ENCODE measurements around the gene ASTN1. TPM values are rescaled to one million over a fixed set of nuclear protein-coding genes. Genes with fewer than 3 reads are reported as not detected.

ASTN1 gene
- total RNA-seq, 2 experiments from 2014 or later: not detected

- no peak overlapping the region for H3K27ac Mint-ChIP-seq
- H3K4me3 Mint-ChIP-seq: no peak overlapping the region
- no peaks in the 10 kb centered on the region for H3K36me3 Mint-ChIP-seq
- H3K4me1 Mint-ChIP-seq: peaks cover 4% of the 10 kb centered on the region
- no peak for DNase-seq
- H3K9me3 Mint-ChIP-seq: no peaks in the 10 kb centered on the region
- peaks cover 12% of the 10 kb centered on the region for H3K27me3 Mint-ChIP-seq
Measured at GRCh38 chr1:176893625-176894352, 270.7 kb downstream of the ASTN1 start.

GRCh38 chr1:176888471-176889032 is 276.0 kb downstream of the ASTN1 start:
- DNase-seq: no peak
- Mint-ChIP-seq H3K27ac (no peak overlapping the region), H3K4me1 (no peaks in the 10 kb centered on the region), H3K9me3 (no peaks in the 10 kb centered on the region), H3K36me3 (no peaks in the 10 kb centered on the region), H3K27me3 (peaks cover 10% of the 10 kb centered on the region), H3K4me3 (no peak overlapping the region)

GRCh38 chr1:176885751-176886150 is 278.8 kb downstream of the ASTN1 start:
- Mint-ChIP-seq H3K36me3 (no peaks in the 10 kb centered on the region), H3K9me3 (no peaks in the 10 kb centered on the region), H3K27ac (no peak overlapping the region), H3K4me1 (no peaks in the 10 kb centered on the region), H3K4me3 (no peak overlapping the region), H3K27me3 (peaks cover 14% of the 10 kb centered on the region)
- no peak for DNase-seq

- DNase-seq: no peak
- H3K36me3 Mint-ChIP-seq: no peaks in the 10 kb centered on the region
- no peaks in the 10 kb centered on the region for H3K9me3 Mint-ChIP-seq
- H3K27me3 Mint-ChIP-seq: peaks cover 14% of the 10 kb centered on the region
- no peaks in the 10 kb centered on the region for H3K4me1 Mint-ChIP-seq
- peak overlapping the region; percentile 27 for H3K27ac Mint-ChIP-seq
- no peak overlapping the region for H3K4me3 Mint-ChIP-seq
Measured at GRCh38 chr1:176885341-176885740, 279.2 kb downstream of the ASTN1 start.

- Mint-ChIP-seq H3K36me3 (no peaks in the 10 kb centered on the region), H3K4me3 (no peak overlapping the region), H3K27ac (peak overlapping the region; percentile 27), H3K4me1 (no peaks in the 10 kb centered on the region), H3K27me3 (peaks cover 14% of the 10 kb centered on the region), H3K9me3 (no peaks in the 10 kb centered on the region)
- DNase-seq: no peak
Measured at GRCh38 chr1:176884911-176885310, 279.6 kb downstream of the ASTN1 start.

- Mint-ChIP-seq H3K27ac (no peak overlapping the region), H3K27me3 (peaks cover 14% of the 10 kb centered on the region), H3K36me3 (no peaks in the 10 kb centered on the region), H3K4me1 (no peaks in the 10 kb centered on the region), H3K4me3 (no peak overlapping the region), H3K9me3 (no peaks in the 10 kb centered on the region)
- no peak for DNase-seq
Measured at GRCh38 chr1:176884286-176884685, 280.2 kb downstream of the ASTN1 start.

- Mint-ChIP-seq H3K27me3 (peaks cover 8% of the 10 kb centered on the region), H3K4me1 (no peaks in the 10 kb centered on the region)
Measured at GRCh38 chr1:176880955-176881595, 283.4 kb downstream of the ASTN1 start.

GRCh38 chr1:176879784-176880620 is 284.5 kb downstream of the ASTN1 start:
- Mint-ChIP-seq H3K27ac (no peak overlapping the region), H3K36me3 (no peaks in the 10 kb centered on the region), H3K9me3 (no peaks in the 10 kb centered on the region), H3K4me3 (no peak overlapping the region), H3K4me1 (no peaks in the 10 kb centered on the region), H3K27me3 (peaks cover 3% of the 10 kb centered on the region)
- no peak for DNase-seq

More at GRCh38 chr1:176880955-176881595, 283.4 kb downstream of the ASTN1 start:
- Mint-ChIP-seq H3K4me3 (no peak overlapping the region), H3K27ac (no peak overlapping the region), H3K9me3 (no peaks in the 10 kb centered on the region), H3K36me3 (no peaks in the 10 kb centered on the region)
- DNase-seq: peak; percentile 8

- Mint-ChIP-seq H3K36me3 (no peaks in the 10 kb centered on the region), H3K27ac (no peak overlapping the region), H3K27me3 (peaks cover 3% of the 10 kb centered on the region)
Measured at GRCh38 chr1:176878750-176879536, 285.6 kb downstream of the ASTN1 start.

GRCh38 chr1:176877557-176877956 is 287.0 kb downstream of the ASTN1 start:
- no peak overlapping the region for H3K4me3 Mint-ChIP-seq

More at GRCh38 chr1:176878750-176879536, 285.6 kb downstream of the ASTN1 start:
- DNase-seq: no peak
- Mint-ChIP-seq H3K9me3 (no peaks in the 10 kb centered on the region), H3K4me1 (no peaks in the 10 kb centered on the region), H3K4me3 (no peak overlapping the region)

GRCh38 chr1:176876966-176877515 is 287.5 kb downstream of the ASTN1 start:
- H3K4me3 Mint-ChIP-seq: no peak overlapping the region
- DNase-seq: no peak
- peaks cover 9% of the 10 kb centered on the region for H3K27me3 Mint-ChIP-seq
- no peaks in the 10 kb centered on the region for H3K9me3 Mint-ChIP-seq
- H3K27ac Mint-ChIP-seq: no peak overlapping the region
- H3K36me3 Mint-ChIP-seq: no peaks in the 10 kb centered on the region
- H3K4me1 Mint-ChIP-seq: no peaks in the 10 kb centered on the region

More at GRCh38 chr1:176877557-176877956, 287.0 kb downstream of the ASTN1 start:
- no peaks in the 10 kb centered on the region for H3K36me3 Mint-ChIP-seq
- peaks cover 6% of the 10 kb centered on the region for H3K27me3 Mint-ChIP-seq
- no peak overlapping the region for H3K27ac Mint-ChIP-seq
- no peaks in the 10 kb centered on the region for H3K9me3 Mint-ChIP-seq
- no peaks in the 10 kb centered on the region for H3K4me1 Mint-ChIP-seq
- DNase-seq: no peak

- peaks cover 11% of the 10 kb centered on the region for H3K27me3 Mint-ChIP-seq
- no peak overlapping the region for H3K4me3 Mint-ChIP-seq
- no peaks in the 10 kb centered on the region for H3K4me1 Mint-ChIP-seq
- DNase-seq: no peak
- H3K36me3 Mint-ChIP-seq: no peaks in the 10 kb centered on the region
- H3K27ac Mint-ChIP-seq: no peak overlapping the region
- H3K9me3 Mint-ChIP-seq: peaks cover 2% of the 10 kb centered on the region
Measured at GRCh38 chr1:176869577-176869976, 294.9 kb downstream of the ASTN1 start.

- Mint-ChIP-seq H3K4me1 (no peaks in the 10 kb centered on the region), H3K27ac (no peak overlapping the region), H3K36me3 (no peaks in the 10 kb centered on the region), H3K9me3 (peaks cover 2% of the 10 kb centered on the region), H3K4me3 (no peak overlapping the region), H3K27me3 (peaks cover 6% of the 10 kb centered on the region)
- no peak for DNase-seq
Measured at GRCh38 chr1:176866011-176866714, 298.3 kb downstream of the ASTN1 start.

Measured in activated naive CD8-positive, alpha-beta T cell treated with anti-CD3 and anti-CD28 coated beads for 36 hours (primary cell).